ENCODE data around the gene NTNG2. TPM values are rescaled to one million over a fixed set of nuclear protein-coding genes. Genes with fewer than 3 reads are reported as not detected.

Gene NTNG2
- total RNA-seq, 2 donors from 2014 or later = 0.59 to 1.3 TPM

GRCh38 chr9:132167192-132167591, 5.3 kb downstream of the NTNG2 start:
- H3K9ac ChIP-seq (ENCODE audit: low read depth in 2 of 2, low read length in 2 of 2) = no peak overlapping the region
- H3K4me3 ChIP-seq = no peak overlapping the region
- no peaks in the 10 kb centered on the region for H3K9me3 ChIP-seq
- intact Hi-C loops (cut with DNase I) = loop anchor here (5.0 kb wide), 1 partner anchor 70 kb away; no protein-coding TSS in a partner anchor
- no peak for TF ChIP-seq CTCF (IDR thresholded peaks at IDR 0.05)
- DNase-seq = no peak
- no peaks in the 10 kb centered on the region for H3K36me3 ChIP-seq
- peaks cover 3% of the 10 kb centered on the region for H3K4me1 ChIP-seq
- H3K27me3 ChIP-seq = peaks cover 37% of the 10 kb centered on the region
- no peak overlapping the region for H3K27ac ChIP-seq

GRCh38 chr9:132168347-132168746, 6.5 kb downstream of the NTNG2 start:
- Histone ChIP-seq H3K9ac (ENCODE audit: low read depth in 2 of 2, low read length in 2 of 2) (no peak overlapping the region), H3K27ac (no peak overlapping the region), H3K4me3 (no peak overlapping the region), H3K27me3 (peaks cover 29% of the 10 kb centered on the region), H3K9me3 (no peaks in the 10 kb centered on the region), H3K4me1 (no peaks in the 10 kb centered on the region), H3K36me3 (no peaks in the 10 kb centered on the region)
- intact Hi-C loops (cut with DNase I) = loop anchor here (5.0 kb wide), 1 partner anchor 69 kb away; no protein-coding TSS in a partner anchor
- no peak for DNase-seq
- no peak for TF ChIP-seq CTCF (IDR thresholded peaks at IDR 0.05)

GRCh38 chr9:132168851-132169250, 7.0 kb downstream of the NTNG2 start:
- intact Hi-C loops (cut with DNase I) = loop anchor here (5.0 kb wide), 1 partner anchor 68 kb away; no protein-coding TSS in a partner anchor
- DNase-seq = no peak
- H3K4me3 ChIP-seq = no peak overlapping the region
- H3K4me1 ChIP-seq = no peaks in the 10 kb centered on the region
- no peak overlapping the region for H3K9ac ChIP-seq (ENCODE audit: low read depth in 2 of 2, low read length in 2 of 2)
- no peaks in the 10 kb centered on the region for H3K36me3 ChIP-seq
- peaks cover 24% of the 10 kb centered on the region for H3K27me3 ChIP-seq
- TF ChIP-seq CTCF (IDR thresholded peaks at IDR 0.05) = no peak
- no peaks in the 10 kb centered on the region for H3K9me3 ChIP-seq
- H3K27ac ChIP-seq = no peak overlapping the region

- TF ChIP-seq CTCF (IDR thresholded peaks at IDR 0.05) = peak; percentile 69
- Histone ChIP-seq H3K9ac (ENCODE audit: low read depth in 2 of 2, low read length in 2 of 2) (no peak overlapping the region), H3K9me3 (no peaks in the 10 kb centered on the region), H3K36me3 (no peaks in the 10 kb centered on the region), H3K4me3 (no peak overlapping the region), H3K27me3 (peaks cover 14% of the 10 kb centered on the region), H3K4me1 (no peaks in the 10 kb centered on the region), H3K27ac (no peak overlapping the region)
- intact Hi-C loops (cut with DNase I) = loop anchor here (5.0 kb wide), 1 partner anchor 67 kb away; no protein-coding TSS in a partner anchor
- DNase-seq = peak; percentile 26
These were observed 8.0 kb downstream of the NTNG2 start for GRCh38 chr9:132169672-132170392.

- TF ChIP-seq CTCF (IDR thresholded peaks at IDR 0.05) = no peak
- no peak for DNase-seq
- intact Hi-C loops (cut with DNase I) = no loop called here
- Histone ChIP-seq H3K4me1 (no peaks in the 10 kb centered on the region), H3K36me3 (no peaks in the 10 kb centered on the region), H3K9ac (ENCODE audit: low read depth in 2 of 2, low read length in 2 of 2) (no peak overlapping the region), H3K9me3 (no peaks in the 10 kb centered on the region), H3K4me3 (no peak overlapping the region), H3K27ac (no peak overlapping the region), H3K27me3 (peaks cover 6% of the 10 kb centered on the region)
These were observed 9.8 kb downstream of the NTNG2 start for GRCh38 chr9:132171702-132172101.
